ENCODE results near the gene KRTAP12-4. TPM values are rescaled to one million over a fixed set of nuclear protein-coding genes. Genes with fewer than 3 reads are reported as not detected.

KRTAP12-4 gene
- total and polyA plus RNA-seq, 9 of the 15 experiments (the other 6 are each of a cell fraction or from before 2014, with no cell fraction given), result not detected

GRCh38 chr21:44666401-44667320, 12.2 kb upstream of the KRTAP12-4 start, which contains the start of gene KRTAP12-2 (continued):
- no peak for TF ChIP-seq ZNF518B (CRISPR knock-in tag; IDR thresholded peaks at IDR 0.05)
- TF ChIP-seq GABPB1 (CRISPR knock-in tag; IDR thresholded peaks at IDR 0.05), result no peak
- TF ChIP-seq CHD1 (IDR thresholded peaks at IDR 0.05; ENCODE audit: low read length), result no peak

- H3K9me3 ChIP-seq (replicated peaks; ENCODE audit: control insufficient read depth, insufficient read depth, low read depth, low read length), result no peaks in the 10 kb centered on the region
- intact Hi-C loops (cut with micrococcal nuclease) (no loop called here), in situ Hi-C loops (cut with MboI) (no loop called here)
- H3K36me3 ChIP-seq (ENCODE audit: control insufficient read depth, insufficient read depth, low read length), result no peaks in the 10 kb centered on the region
- TF ChIP-seq ZKSCAN8 (CRISPR knock-in tag; IDR thresholded peaks at IDR 0.05), result no peak
- no peak for TF ChIP-seq SMAD1 (IDR thresholded peaks at IDR 0.05; ENCODE audit: low read depth, low read length, partially characterized antibody)
- no peak for TF ChIP-seq THRB (CRISPR knock-in tag; conservative IDR thresholded peaks at IDR 0.05)
- no peak for TF ChIP-seq KLF13 (tag; IDR thresholded peaks at IDR 0.05; ENCODE audit: borderline replicate concordance, low read depth)
- TF ChIP-seq SP2 (IDR thresholded peaks at IDR 0.05; ENCODE audit: extremely low read depth, low read depth, low read length, poor library complexity, severe bottlenecking), result no peak
- TF ChIP-seq STAT6 (CRISPR knock-in tag; IDR thresholded peaks at IDR 0.05), result no peak
- no peak for TF ChIP-seq PHTF2 (CRISPR knock-in tag; IDR thresholded peaks at IDR 0.05)
- TF ChIP-seq ARNT (IDR thresholded peaks at IDR 0.05), result no peak
- TF ChIP-seq SIRT6 (IDR thresholded peaks at IDR 0.05; ENCODE audit: low read depth, low read length), result no peak
- DNase-seq (ENCODE audit: extremely low read depth in 1 of 4, low spot score in 3 of 4), result no peak
- H3K27me3 ChIP-seq (ENCODE audit: control insufficient read depth in 2 of 2, insufficient read depth in 2 of 2, low read length in 2 of 2), result no peaks in the 10 kb centered on the region
- H3K9ac ChIP-seq (ENCODE audit: insufficient read depth in 1 of 2, low read depth in 2 of 2, low read length in 2 of 2), result no peak overlapping the region
- 1% methylated on average over 5 of the region's 5 CpGs for WGBS (ENCODE audit: insufficient coverage, low coverage, missing lambda C conversion rate)
- ATAC-seq, result no peak
- H3K27ac ChIP-seq (ENCODE audit: extremely low read depth, low read depth, low read length), result no peak overlapping the region
- no peak overlapping the region for H2AFZ ChIP-seq (ENCODE audit: low read depth, low read length)
- POLR2A ChIA-PET, result no interaction called here
- H3K4me3 ChIP-seq, result no peak overlapping the region
- no TSS peak for BruUV-seq (replicated peaks)
- FAIRE-seq, result no peak
- no peaks in the 10 kb centered on the region for H4K20me1 ChIP-seq (replicated peaks; ENCODE audit: control insufficient read depth, insufficient read depth, low read length)
- no peaks in the 10 kb centered on the region for H3K9me1 ChIP-seq (ENCODE audit: control insufficient read depth, insufficient read depth, low read length)
- CTCF ChIA-PET (ENCODE audit: low intra/inter-chr PET ratio), result no interaction called here
- H3K4me2 ChIP-seq (ENCODE audit: insufficient read depth, low read length), result no peak overlapping the region
- no peaks in the 10 kb centered on the region for H3K79me2 ChIP-seq (ENCODE audit: control insufficient read depth, insufficient read depth, low read length)
- H3K4me1 ChIP-seq (replicated peaks in 1 of 2; ENCODE audit: control insufficient read depth in 2 of 2, insufficient read depth in 2 of 2, low read length in 2 of 2), result no peaks in the 10 kb centered on the region
These were observed 10.2 kb upstream of the KRTAP12-4 start for GRCh38 chr21:44664691-44665090.
